GM21723 (cell line): ENCODE measurements around the gene GOLGA6C.
"Not testable (repeated sequence)": the region's sequence is repeated elsewhere in the genome, so short reads cannot be mapped to it uniquely, and the experiment has no call there.

ENCODE experiments used
- ATAC-seq: cut with Tn5 transposase; IDR thresholded peaks from one replicate; pipeline ENCODE4 v1.9.1; 2021; ENCODE audit warnings: mild to moderate bottlenecking, moderate library complexity; ENCODE audit not compliant: unreplicated experiment

GOLGA6C gene

DNA sequence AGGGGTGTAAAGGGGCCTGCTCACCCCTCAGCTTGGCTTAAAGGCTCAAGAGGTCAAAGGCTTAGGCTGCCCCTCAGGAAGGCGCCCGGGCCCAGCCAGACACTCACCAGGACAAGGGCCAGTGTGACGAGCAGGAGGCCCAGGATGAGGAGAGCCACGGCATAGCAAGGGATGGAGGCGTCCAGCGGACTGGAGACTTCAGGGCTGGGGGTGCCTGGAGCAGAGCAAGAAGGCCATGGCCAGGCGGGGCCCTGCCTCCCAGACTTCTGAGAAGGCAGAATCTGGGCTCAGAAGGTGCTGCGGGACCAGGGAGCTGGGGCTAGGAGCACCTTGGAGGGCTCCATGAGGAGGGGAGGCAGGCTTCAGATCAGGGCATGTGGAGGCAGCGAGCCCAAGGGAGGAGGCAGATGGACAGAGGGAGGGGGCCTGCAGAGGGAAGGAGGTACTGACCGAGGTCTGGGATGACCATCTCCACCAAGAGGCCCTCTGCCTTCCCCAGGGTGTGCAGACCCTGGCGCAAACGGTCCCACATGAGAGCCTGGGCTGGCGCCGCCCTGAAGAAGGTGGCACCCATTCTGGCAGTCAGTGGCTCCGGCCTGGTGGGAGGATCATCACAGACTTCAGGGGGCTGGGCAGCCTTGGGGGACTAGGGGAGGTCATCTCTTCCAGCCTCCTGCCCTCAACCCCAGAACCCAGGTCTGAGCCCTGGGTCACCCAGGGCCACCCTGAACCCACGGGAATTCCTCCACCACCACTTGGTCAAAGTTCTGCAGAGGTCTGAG lies 32.0 kb upstream of the GOLGA6C start:
- no peak for ATAC-seq

DNA sequence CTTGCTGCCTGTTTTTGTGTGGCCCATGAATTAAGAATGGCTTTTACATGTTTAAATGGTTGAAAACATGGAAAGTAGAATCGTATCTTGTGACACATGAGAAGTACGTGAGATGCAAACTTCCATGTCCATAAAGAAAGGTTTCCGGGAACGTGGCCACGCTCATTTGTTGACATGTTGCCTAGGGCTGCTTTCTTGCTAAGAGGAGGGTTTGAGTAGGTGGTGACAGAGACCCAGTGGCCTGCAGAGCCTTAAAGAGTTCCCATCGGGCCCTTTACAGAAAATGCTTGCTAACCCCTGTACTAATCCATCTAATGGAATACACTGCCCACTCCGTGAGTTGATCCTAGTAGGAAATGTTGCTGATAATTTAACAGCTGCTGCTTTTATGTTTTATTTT lies 31.0 kb upstream of the GOLGA6C start:
- ATAC-seq = not testable (repeated sequence)

DNA sequence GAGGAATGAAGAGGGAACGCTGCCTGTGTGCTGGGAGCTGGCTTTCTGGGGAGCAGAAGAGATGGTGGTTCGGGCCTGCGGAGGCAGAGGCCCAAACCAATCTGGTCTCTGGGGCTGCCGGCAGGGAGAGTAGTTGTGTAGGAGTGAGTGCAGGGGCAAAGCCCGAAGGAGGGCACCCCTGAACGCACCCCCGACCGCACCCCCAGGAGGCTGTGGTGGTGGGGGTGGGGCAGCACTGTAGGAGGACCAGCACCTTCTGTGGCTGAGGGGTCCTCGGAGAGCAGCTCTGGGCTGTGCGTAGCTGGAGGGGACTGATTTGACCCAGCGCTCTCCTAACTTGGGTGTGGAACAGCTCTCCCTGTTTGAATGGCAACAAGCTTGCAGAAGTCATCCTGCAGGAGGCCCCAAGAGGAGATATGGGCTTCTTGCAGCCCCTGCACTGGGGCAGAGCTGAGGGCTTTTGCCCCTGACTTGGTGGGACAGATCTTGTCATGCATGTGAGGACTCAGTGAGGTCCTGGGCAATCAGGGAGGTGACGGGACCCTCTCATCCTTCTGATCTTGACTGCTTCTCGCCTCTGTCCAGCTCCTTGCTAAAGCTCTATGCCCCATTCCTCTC lies 30.4 kb upstream of the GOLGA6C start:
- ATAC-seq = no peak

DNA sequence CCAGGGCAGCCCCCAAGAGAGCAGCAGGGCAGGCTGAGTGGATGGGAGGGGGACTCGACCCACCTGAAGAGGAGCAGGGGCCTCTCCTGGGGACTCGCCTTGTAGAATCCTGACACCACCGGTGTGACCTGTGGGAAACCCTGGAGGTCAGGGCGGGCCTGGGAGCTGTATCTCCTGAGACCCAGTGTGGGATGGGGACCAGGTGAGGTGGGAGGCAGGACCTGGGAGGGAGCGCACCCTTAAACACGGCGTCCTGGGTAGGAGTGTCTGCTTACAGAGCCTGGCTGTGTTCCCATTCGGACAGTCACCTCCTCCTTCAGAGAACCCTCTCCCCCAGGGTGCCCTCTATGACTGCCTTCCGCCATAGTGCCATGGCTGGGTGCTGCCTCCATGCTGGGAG lies 29.3 kb upstream of the GOLGA6C start:
- no peak for ATAC-seq

DNA sequence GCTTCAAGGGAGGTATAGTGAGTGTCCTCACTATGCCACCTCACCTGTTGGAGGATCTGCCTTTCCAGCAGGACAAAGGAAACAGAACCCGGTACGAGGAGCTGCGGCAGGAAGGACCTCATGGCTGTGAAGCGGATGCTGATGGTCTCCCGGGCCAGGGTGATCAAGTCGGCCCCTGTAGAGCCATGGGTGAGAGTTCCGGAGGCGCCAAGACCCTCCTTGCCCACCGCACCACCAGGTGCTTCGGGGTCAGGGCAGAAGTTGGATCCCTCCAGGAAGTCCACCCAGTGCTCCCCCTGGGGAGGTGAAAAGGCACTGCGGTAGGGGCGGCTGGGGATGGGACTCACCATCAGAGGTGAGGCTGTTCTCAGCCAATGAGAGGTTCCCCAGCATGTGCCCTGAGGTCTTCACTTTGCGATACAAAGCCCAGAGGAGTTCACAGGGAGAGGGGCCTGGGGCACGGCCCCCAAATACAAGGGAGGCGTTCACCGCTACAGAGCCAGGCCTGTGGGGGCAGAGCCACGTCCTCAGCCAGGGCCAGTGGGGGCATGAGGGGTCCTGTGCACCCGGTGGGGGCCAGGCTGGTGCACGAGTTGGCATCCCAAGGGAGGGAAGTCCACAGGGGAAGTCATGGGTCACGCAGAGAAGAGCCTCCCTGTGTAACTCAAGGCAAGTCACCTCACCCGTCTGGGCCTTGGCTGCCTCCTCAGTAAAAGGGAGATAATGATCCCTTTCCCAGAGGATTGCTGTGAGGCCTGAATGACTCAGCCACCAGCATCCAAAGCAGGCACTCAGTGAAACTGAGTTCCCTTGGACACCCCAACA lies 28.7 kb upstream of the GOLGA6C start:
- ATAC-seq = no peak

DNA sequence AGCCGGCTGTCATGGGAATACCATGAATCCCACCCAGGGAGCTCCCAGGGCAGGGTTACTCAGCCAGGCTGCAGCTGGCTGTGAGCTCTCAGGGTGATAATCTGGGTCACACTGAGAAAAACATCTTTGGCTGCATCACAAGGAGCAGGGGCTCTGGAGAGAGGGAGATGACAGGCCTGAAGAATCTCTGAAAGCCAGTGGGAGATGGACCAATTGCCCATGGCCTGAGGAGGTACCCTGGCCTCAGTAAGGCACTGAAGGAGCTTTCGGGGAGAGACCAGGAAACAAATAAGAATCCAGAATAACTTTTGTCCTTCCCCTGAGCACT lies 28.2 kb upstream of the GOLGA6C start:
- ATAC-seq = no peak

DNA sequence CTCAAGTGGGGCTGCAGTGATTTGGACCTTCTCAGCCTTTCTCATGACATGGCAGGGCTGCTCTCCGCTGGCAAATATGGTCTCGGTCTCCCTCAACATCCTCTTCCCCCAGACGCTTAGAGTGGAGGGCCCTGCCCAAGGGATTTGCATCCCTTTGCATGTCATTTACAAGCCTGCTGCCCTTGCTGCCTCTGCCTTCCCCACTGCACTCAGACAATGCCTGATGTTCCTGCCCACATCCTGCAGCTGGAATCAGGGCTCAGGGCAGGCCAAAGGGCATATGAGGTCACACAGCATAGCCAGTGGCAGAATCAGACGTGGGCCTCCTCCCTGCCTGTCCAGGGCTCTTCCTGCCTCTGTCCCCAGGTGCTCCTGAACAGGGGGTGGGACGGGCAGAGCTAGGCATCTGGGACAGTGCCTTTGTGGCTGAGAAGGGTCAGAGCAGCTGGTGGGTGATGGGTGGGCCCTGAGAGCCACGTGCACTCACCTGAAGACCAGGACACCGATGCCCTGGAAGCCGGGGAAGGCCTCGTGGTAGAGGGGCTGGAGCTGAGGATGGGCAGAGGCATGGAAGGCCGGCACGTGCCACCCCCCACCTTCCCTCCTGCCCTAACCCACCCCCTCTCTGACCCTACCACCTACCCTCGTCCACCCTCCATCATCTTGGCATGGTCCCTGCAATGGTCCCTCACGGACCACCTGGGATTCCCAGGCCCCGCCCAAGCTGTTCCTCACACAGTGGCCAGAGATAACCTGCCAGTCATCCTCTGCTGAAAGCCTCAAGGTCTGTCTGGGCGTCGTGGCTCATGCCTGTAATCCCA lies 27.4 kb upstream of the GOLGA6C start:
- ATAC-seq = no peak

DNA sequence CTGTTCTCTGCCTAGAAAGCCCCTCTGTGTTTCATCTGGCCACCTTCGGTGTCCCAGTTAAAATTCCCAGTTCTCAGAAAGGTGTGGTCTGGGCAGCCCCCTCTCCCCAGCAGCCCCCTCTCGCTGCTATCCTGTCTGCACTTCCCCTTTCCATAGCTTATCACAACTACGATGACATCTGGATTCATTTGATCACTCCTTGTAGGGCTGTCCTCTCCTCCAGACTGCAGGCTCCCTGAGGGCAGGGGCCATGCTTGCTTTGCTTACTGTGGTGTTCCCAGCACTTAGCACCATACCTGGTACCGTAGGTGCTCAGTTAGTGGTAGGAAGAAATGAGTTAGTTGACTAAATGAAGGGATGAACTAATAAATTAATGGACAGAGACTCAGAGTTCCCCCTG lies 26.3 kb upstream of the GOLGA6C start:
- ATAC-seq = no peak

DNA sequence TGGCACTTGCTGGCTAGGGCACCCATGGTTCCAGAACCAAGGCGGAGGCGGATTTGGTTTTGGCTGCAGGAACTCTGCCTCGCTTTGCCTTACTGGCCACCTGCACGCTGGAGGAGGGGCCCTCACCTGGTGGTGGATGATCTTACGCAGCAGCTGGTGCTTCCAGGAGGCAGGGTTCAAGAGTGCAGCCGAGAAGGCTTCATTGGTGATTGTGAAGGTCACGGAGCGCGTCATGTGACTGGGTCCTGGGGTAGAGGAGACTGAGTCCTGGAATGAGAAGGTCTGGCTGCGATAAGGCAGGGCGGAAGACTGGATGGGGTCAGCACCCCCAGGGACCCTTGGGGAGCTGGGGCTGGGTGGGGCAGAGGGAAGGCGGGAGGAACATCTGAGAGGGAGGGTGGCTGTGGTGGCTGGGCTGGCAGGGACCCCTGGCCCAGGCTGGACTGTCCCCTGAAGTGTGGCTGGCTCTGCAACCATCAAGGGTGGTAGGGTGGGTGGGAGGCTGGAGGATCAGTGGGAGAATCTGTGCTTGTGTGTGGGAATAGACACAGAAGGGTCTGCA lies 25.8 kb upstream of the GOLGA6C start:
- ATAC-seq = no peak

DNA sequence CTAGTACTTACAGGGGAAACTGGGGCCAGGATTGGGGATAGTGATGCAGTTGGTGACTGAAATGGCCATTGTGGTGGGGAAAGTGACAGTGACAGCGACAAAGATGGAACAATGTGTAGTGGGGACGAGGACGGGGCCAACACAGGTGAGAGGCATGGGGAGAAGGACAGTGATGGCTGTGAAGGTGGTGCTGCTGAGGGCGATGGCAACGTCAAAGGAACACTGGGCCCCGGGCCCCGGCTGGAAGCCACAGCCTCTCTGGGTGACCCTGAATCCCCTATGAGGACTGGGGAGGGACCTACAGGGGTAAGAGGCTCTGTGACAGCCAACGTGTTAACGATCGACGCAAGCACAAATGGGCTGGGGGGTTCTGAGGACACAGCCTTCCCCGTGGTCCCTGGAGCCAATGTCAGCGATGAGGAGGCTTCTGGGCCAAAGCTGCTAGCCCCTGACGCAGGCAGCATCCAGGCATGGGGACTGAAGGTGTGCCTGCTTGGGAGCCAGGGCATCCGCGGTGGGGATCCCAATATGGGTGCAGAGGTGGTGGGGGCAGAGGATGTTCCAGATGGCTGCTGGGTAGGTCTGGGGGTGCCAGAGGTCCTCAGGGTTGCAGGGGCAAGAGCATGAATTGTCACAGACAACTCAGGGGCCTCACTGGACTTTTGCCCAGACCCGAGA lies 25.2 kb upstream of the GOLGA6C start:
- ATAC-seq = no peak

DNA sequence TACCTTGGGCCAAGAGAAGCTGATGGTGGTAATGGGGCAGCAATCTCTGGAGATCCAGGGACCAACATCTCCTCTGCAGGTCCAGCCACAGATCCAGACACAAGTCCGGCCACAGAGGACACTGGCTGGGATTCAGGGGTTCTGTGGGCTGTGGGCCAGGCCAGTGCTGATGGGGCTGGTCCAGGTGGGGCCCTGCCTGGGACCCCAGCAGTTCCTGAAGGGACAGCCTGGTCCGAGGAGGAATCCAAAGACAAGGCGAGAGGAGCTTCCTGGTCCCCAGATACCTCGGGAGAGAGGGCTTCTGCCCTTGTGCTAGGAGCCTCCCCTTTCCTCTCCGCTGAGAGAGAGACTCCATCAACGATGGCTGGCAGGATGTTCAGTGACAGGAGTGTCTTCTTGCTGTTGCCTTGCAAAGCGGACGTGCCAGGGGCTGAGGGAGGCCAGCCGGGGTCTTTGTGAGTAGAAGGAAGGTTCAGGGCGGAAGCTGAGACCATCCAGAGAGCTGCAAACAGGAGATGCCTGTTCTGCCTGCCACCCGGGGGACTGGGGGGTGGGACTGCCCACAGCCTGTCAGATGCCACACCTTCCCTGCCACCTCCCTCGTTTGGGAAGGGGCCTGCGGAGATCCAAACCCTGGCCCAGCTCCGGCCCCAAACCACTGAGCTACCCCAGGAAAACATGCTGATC lies 24.5 kb upstream of the GOLGA6C start:
- no peak for ATAC-seq

DNA sequence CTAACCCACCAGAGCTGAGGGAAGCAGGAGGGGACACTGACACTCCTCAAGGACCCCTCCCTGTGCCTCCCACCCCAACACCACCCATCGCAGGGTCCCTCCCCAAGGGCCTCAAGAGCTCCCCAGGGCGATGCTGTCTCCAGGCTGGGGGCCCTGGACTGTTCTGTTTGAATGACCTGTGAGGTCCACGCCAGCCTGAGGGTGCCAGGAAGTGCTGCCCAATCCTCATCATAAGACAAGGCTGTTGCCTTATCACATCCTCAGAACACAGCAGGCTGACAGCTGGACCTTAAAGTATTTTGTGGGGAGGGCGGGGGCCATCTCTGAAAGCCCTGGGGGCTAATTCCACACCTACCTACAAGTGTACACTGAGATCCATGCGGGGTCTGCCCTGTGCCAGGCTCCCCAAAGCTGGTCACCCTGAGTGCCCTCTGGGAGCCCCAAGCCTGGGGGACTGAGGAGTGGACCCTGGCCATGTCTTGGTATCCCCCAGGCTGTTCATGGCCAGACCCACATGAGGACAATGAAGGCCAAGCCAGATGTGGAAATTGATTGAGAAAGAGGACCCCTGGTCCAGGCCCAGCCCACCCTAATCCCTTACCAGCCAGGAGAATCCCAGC lies 23.8 kb upstream of the GOLGA6C start:
- no peak for ATAC-seq

DNA sequence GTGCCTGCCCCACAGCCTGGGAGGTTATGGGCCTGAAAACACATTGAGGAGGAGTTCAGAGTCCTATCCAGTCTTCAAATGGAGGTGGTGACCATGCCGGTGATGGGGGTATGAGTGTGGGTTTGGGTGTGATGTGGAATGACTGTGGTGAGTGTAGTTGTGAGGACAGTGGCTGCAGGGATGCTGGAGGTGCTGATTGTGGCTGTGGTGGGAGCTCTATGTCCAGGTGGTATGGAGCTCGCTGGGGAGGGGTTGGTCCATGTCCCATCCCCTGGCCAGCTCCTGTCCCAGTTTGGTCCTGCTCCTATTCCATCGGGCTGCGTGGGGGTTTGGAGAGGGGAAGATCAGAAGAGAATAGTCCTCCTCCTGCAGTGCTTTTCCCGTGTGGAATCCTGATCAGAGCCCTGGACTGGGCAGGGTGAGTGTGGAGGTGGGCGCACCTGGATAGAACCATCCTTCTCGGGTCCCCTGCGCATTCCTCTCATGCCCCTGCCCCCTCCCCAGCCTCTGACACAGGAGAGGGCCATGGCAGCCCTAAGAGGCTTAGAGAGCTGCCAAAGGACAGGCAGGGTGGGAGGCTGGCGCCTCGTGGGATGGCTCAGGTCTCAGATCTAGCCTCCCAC lies 23.0 kb upstream of the GOLGA6C start:
- ATAC-seq = no peak

DNA sequence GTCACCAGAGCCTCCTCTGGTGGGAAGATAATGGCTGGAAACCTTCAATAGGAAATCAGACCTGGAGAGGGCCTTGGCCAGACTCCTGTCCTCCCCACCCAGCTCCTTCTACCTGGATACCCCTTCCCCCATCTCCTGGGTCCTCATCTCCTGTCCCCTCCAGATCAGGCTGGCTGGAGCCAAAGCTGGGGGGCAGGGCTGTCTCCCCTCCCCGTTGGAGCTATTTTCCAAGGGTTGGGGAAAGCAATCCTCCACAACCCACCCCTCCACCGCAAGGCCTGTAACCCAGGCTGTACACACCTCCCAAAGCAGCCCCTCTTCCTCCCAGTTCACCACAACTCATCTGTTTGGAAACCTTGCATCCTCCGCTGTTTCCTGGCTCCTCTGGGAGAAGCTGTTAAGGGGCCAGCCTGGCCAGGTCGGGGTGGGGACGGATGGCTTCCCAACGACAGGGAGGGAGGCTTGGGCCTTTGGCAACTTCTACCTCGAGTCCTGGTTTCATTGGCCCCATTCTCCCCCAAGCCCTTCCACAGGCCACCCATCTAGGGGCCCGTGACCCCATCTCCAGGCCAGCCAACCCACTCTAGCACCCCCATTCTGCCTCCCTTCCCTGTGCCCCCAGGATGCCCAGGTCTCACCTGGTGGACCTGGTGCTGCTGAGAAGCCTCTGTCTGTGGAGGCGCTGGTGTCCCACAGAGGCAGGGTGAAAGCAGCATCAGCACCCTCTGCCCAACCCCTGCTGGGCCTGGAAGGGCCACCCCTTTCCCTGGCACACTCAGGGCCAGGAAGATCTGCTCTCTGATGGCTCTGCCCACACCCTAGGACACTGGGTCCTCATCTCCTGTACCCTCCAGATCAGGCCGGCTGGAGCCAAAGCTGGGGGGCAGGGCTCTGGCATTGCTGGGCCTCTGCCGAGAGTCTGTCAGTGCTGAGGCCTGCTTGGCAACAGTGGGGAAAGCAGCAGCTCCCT lies 22.1 kb upstream of the GOLGA6C start:
- ATAC-seq = no peak

DNA sequence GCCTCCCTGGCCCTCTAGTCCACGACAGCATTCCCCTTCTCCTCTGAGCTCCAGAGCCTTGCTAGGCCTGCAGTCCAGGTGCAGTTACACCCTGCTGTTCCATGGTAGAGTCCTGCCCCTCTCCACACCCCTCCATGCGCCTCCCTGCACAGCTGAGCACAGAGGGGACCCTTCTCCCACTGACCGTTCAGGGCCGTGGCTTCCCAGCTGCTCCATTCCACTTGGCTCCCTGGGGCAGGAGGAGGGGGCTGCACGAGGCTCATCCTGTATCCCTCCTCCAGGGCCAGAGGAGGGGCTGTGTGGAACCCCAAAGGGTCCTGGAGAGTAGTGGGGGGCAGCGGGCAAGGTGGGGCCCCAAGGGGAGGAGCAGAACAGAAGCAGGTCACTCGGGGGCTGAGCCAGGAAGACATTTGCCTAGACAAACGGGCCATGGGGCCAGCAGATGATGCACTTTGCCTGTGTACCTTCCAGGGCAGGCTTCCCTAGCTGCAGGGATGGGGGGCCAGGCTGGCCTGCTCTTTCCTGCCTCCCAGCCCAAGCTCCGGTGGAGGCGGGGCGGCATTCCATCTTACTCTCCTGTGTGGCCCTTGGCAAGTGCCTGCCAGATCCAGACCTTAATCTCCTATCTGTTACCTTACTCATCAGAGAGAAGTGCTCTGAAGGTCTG lies 20.7 kb upstream of the GOLGA6C start:
- no peak for ATAC-seq

DNA sequence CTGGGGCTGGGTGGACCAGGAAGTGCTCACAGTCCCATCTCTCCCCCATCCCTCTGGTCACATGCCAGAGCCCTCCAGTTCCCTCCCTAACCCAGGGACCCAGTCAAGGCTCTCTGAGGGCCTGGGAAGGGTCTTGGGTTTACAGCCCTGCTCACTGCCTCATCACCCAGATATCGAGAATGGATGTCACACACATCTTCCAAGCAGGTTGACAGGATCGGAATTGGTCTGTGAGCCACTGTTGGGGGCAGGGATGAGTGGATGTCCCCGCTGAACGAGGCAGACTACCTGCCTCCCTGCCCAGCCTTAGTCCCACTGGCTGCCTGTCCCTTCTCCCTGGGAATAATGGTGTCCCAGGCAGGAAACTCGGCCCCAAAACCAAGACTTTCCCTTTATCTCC lies 20.0 kb upstream of the GOLGA6C start:
- ATAC-seq = no peak

DNA sequence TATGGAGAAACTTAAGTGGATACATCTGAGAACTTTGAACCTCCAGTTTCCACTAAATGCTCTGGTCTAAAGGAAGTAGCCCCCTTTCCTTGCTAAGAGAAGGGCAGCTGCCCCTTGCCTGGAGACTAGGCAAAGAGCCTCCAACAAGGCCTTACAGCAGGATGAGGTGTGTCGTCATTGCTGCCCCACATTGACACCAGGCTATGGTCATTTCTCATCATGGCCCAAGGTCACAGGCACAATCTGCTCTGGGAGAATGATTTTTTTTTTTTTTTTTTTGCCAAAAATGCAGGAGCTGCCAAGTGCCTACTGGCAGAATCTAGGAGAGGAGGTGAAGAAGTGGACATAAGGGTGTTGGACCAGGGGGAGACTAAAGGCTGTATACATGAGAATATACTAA lies 12.4 kb upstream of the GOLGA6C start:
- ATAC-seq = not testable (repeated sequence)
